NCI-H82 (cell line): Measurements from ENCODE around the gene SSBP4.
A peak's percentile ranks its signal among the peaks of the same experiment; 100 is the strongest.

ENCODE experiments used
- DNase-seq: peaks from one replicate; lab custom pipeline; 2025; lab: John Stamatoyannopoulos, UW

Gene SSBP4

GRCh38 chr19:18468517-18468916, 49.3 kb downstream of the SSBP4 start:
- DNase-seq, result no peak

GRCh38 chr19:18469069-18469846, 50.1 kb downstream of the SSBP4 start:
- peak; percentile 86 for DNase-seq

DNA sequence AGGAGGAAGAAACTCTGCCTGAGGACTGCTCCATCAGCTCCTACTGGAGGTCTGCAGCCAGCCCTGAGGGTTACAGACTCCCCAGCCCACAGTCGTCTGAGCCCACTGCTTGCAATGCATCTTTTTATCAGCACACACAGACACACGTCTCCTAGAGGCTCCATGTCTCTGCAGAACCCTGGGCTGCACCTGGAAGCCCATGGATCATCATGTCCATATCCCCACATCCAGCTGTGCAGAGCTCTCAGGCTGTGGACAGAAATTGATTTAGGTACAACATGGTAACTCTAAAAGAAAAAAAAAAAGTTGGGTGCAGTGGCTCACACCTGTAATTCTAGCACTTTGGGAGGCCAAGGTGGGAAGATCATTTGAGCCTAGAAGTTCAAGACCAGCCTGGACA, 51.6 kb downstream of the SSBP4 start:
- no peak for DNase-seq

- DNase-seq, result no peak
Measured at GRCh38 chr19:18473003-18473705, 54.0 kb downstream of the SSBP4 start.

- DNase-seq, result no peak
Measured at GRCh38 chr19:18473706-18474087, 54.5 kb downstream of the SSBP4 start.

- DNase-seq, result no peak
Measured at GRCh38 chr19:18474366-18474887, 55.2 kb downstream of the SSBP4 start.

DNA sequence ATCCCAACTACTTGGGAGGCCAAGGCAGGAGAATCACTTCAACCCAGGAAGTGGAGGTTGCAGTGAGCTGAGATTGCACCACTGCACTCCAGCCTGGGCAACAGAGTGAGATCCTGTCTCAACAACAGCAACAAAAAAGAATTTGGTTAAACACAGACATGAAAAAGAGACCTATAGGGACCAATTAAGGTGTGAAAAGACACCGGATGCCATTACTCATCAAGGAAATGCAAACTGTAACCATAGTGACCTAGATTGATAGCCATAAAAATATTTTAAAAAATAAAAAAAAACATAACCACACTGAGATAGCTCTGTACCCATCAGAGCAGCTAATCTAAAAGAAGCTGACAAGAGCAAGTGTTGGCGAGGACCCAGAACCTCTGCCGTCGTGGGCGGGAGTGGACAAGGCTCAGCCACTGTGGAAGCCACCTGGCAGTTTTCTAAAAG, 55.8 kb downstream of the SSBP4 start:
- no peak for DNase-seq

GRCh38 chr19:18475762-18476331, 56.6 kb downstream of the SSBP4 start:
- no peak for DNase-seq

DNA sequence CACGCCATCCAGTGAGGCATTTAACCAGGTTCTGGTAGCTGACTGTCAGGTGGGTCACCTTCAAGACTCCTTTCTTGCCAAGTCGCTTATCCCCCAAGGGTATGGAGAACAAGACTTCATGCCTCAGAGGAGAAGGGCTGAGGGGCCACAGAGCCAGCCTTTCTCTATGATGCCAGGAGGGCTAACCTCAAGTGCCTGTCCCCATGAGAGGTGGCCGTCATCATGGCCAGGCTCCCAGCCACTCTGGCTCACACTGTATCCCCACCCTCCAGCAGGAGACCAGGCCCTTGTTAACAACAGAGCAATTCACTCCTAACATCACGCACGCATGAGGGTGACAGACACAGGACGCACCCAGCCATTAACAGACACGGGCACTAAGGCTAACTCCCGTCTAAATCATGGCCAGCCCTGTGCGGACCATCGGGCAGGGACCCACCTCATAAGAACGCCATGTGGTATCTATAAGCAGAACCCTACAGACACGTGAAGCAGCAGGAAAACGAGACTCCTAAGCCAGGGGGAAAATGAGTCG, 57.4 kb downstream of the SSBP4 start:
- DNase-seq, result no peak

DNA sequence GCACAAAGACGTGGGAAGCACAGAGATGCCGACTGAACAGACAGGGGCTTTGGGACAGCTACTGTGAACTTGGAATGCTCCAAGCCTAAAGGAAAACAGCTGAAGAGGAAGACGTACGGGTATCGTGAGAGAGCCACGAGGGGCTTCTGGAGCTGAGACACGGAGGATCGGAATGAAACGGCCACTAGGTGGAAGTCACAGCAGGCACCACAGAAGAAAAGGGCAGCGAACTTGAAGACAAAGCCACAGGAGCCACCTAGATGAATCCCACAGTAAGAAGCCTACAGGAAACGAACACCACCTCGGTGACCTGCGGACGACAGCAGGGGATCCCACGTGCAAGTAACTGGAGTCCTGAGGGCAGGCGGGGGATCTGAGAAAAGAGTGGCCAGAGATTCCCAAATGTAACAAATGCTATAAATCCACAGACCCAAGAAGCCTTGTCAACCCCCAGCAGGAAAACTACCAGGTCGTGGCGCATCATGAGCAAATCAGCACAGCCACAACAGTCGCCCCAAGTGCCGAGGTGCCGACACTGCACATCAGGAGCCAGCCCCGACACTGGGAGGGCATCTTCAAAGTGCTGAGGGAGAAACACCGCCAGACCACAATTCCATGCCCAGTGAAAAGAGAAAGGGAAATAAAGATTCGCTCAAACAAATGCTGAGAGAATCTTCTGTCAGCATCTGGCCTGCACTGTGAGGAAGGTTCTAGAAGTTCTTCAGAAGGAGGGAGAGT, 58.0 kb downstream of the SSBP4 start:
- DNase-seq, result no peak

GRCh38 chr19:18477974-18478373, 58.8 kb downstream of the SSBP4 start:
- peak; percentile 82 for DNase-seq

DNA sequence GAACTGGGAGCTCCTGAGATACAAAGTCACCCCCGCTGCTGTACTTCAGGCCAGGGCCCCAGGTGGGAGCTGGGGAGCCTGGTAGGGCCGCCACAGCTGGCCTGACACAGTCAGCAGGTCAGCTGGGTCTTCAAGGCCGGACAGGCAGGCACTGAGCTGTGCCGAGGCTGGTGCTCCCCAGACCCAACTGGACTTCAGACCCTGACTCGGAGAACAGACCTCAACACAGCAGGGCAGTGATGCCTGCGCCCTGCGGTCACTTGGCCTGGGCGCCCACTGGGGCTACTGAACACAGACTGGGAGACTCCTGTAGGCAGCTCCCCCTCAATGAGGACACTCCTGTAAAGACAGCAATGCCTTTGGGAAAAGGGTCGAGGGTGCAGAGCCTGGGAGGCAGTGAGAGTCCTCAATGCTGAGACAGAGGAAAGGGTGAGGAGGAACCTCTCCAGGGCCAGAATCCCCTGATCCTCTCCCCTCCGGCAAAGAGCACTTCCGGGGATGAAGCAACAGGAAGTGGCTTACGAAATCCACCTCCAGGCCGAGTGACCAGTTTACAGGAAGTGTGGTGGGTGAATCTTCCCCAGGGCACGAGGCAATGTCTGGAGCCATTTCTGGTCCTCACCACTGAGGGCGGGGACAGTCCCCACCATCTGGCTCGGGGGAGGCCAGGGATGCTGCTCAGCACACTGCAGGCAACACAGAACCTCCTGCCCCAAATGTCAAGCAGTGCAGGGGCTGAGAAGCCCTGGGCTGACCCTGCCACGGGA, 59.5 kb downstream of the SSBP4 start:
- DNase-seq, result peak; percentile 72

- peak; percentile 81 for DNase-seq
Measured at GRCh38 chr19:18480006-18480691, 61.0 kb downstream of the SSBP4 start.

GRCh38 chr19:18481505-18482222, 62.5 kb downstream of the SSBP4 start:
- no peak for DNase-seq

DNA sequence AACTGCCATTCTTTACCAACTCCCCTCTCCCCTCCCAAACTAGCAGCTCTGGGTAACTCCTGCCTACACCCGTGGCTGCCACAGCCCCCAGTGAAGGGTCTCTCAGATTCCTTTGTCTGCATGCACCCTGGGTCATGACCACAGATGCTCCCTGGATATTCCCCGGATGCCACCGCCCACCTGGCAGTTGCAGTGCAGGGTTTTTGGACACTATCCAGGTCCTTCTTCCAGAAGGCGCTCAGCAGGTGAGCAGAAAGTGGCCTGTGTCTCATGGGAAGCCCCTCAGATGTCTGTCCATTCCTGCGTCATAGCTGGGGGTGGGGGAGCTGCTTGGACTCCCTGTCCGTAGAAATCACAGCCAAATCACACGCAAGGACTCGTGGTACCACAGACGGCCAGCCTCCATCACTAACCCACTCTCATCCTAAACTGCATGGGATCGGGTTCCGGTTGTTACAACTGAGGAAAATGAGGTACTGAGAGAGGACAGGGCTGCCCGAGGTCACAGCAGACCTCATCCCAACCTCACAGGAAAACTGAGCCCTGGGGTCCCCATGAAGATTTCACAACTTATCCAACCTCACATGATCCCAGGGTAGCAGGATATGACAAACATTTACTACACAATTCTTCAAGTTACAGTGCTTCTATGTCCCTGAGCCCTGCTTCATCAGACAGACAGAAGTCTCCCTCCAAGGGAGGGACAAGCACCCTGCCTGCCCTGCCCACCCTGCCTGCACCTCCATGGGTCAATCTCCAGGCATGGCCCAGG, 64.1 kb downstream of the SSBP4 start:
- DNase-seq, result no peak
